HFFc6 (cell line): ENCODE measurements around the gene GCC1. TPM values are rescaled to one million over a fixed set of nuclear protein-coding genes. Genes with fewer than 3 reads are reported as not detected.

Experiments
- DNase-seq: peaks from one replicate; pipeline ENCODE4 v3.0.0-alpha.2; 2018
- H3K27ac Mint-ChIP-seq: 2 replicates; pipeline ENCODE4 v1.8.0; 2020; ENCODE audit warnings: mild to moderate bottlenecking, mixed read lengths
- H3K27me3 Mint-ChIP-seq: 2 replicates; pipeline ENCODE4 v1.8.0; 2021; ENCODE audit warnings: mild to moderate bottlenecking, moderate library complexity, mixed read lengths; ENCODE audit not compliant: insufficient read depth
- H3K36me3 Mint-ChIP-seq: 2 replicates; pipeline ENCODE4 v1.8.0; 2021; ENCODE audit warnings: low read depth, mixed read lengths
- H3K4me1 Mint-ChIP-seq: 2 replicates; pipeline ENCODE4 v1.8.0; 2020; ENCODE audit warnings: low read depth, mixed read lengths
- H3K4me3 Mint-ChIP-seq: 2 replicates; pipeline ENCODE4 v1.8.0; 2020; ENCODE audit warnings: mild to moderate bottlenecking, moderate library complexity, mixed read lengths
- H3K9me3 Mint-ChIP-seq: 2 replicates; pipeline ENCODE4 v1.8.0; 2020; ENCODE audit warnings: mild to moderate bottlenecking, mixed read lengths
- CTCF ChIP-seq: fragments of 200-600 bp; sonication (generic); IDR thresholded peaks from 2 replicates; pipeline ENCODE4 v1.5.0; 2021; ENCODE audit warnings: antibody characterized with exemption, mild to moderate bottlenecking
- total RNA-seq, 6 experiments: library from RNA; stranded (reverse); fragmentation: NEBNext Ultra II Directional; extraction: Animal tissue kit (Norgen Biotek cat#: 25700); gene quantifications; 2 replicates in 1 of 6; 3 replicates in 5 of 6; pipeline ENCODE4 v1.2.3, GENCODE V29; 2021

Gene GCC1
- total RNA-seq, 6 experiments from 2014 or later = 14.8 to 17.1 (median 16.1) TPM

GRCh38 chr7:127536394-127536691 is 49.1 kb downstream of the GCC1 start:
- Mint-ChIP-seq H3K27ac (no peak overlapping the region), H3K4me1 (no peaks in the 10 kb centered on the region), H3K4me3 (no peak overlapping the region), H3K27me3 (peaks cover 16% of the 10 kb centered on the region), H3K9me3 (no peaks in the 10 kb centered on the region), H3K36me3 (no peaks in the 10 kb centered on the region)
- no peak for DNase-seq
- TF ChIP-seq CTCF = no peak

GRCh38 chr7:127535546-127536393 is 49.6 kb downstream of the GCC1 start:
- no peak for DNase-seq
- no peak for TF ChIP-seq CTCF
- Mint-ChIP-seq H3K27ac (no peak overlapping the region), H3K36me3 (no peaks in the 10 kb centered on the region), H3K4me1 (no peaks in the 10 kb centered on the region), H3K27me3 (peaks cover 16% of the 10 kb centered on the region), H3K9me3 (no peaks in the 10 kb centered on the region), H3K4me3 (no peak overlapping the region)

GRCh38 chr7:127534636-127535035 is 50.8 kb downstream of the GCC1 start:
- H3K9me3 Mint-ChIP-seq = no peaks in the 10 kb centered on the region
- DNase-seq = no peak
- H3K27me3 Mint-ChIP-seq = peaks cover 16% of the 10 kb centered on the region
- H3K27ac Mint-ChIP-seq = no peak overlapping the region
- H3K4me3 Mint-ChIP-seq = no peak overlapping the region
- no peak for TF ChIP-seq CTCF
- no peaks in the 10 kb centered on the region for H3K36me3 Mint-ChIP-seq
- no peaks in the 10 kb centered on the region for H3K4me1 Mint-ChIP-seq

- TF ChIP-seq CTCF = no peak
- DNase-seq = peak; percentile 7
- Mint-ChIP-seq H3K4me3 (no peak overlapping the region), H3K27ac (no peak overlapping the region), H3K4me1 (no peaks in the 10 kb centered on the region), H3K9me3 (no peaks in the 10 kb centered on the region), H3K27me3 (peaks cover 16% of the 10 kb centered on the region), H3K36me3 (no peaks in the 10 kb centered on the region)
These were observed 52.7 kb downstream of the GCC1 start for GRCh38 chr7:127532736-127533135.

GRCh38 chr7:127532151-127532550 is 53.2 kb downstream of the GCC1 start:
- Mint-ChIP-seq H3K27me3 (peaks cover 16% of the 10 kb centered on the region), H3K4me1 (no peaks in the 10 kb centered on the region), H3K9me3 (no peaks in the 10 kb centered on the region), H3K36me3 (no peaks in the 10 kb centered on the region), H3K4me3 (no peak overlapping the region), H3K27ac (no peak overlapping the region)
- no peak for TF ChIP-seq CTCF
- no peak for DNase-seq

Other genes starting within 250 kb of the GCC1 start
- gene ZNF800, start 192.9 kb downstream of the GCC1 start, total RNA-seq = 10 to 100 TPM; 24.3 to 26.7 (median 25.7) TPM
- 100 to 1,000 TPM in 4 of 6 experiments, 10 to 100 TPM in 2; 98.3 to 122 (median 110) TPM for gene ARF5, start 2.8 kb upstream of the GCC1 start, total RNA-seq
- gene FSCN3, start 8.1 kb upstream of the GCC1 start, total RNA-seq = under 1 TPM in 1 of 6 experiments, not detected in 5; 0.07 TPM
- not detected for gene PAX4, start 32.5 kb upstream of the GCC1 start, total RNA-seq
- gene SND1, start 66.6 kb upstream of the GCC1 start, total RNA-seq = 100 to 1,000 TPM; 217 to 259 (median 247) TPM